ENCODE data around the gene RPS6KB2. TPM values are rescaled to one million over a fixed set of nuclear protein-coding genes. Genes with fewer than 3 reads are reported as not detected.
A peak's percentile ranks its signal among the peaks of the same experiment; 100 is the strongest.

The RPS6KB2 gene
- total RNA-seq, 4 donors from 2014 or later, result 34.0 to 51.0 (median 48.0) TPM

- Histone ChIP-seq H3K36me3 (peaks cover 0 to 27% (median 13%) of the 10 kb centered on the region in 4 donors), H3K4me3 (peak overlapping the region; percentile 74 to 97 (median 86)), H3K4me1 (peaks cover 20 to 32% (median 29%) of the 10 kb centered on the region in 4 donors), H3K27ac (replicated peaks in 1 of 4) (peak overlapping the region; percentile 80 to 89 (median 86)), H3K9me3 (no peaks in the 10 kb centered on the region), H3K27me3 (no peaks in the 10 kb centered on the region)
- DNase-seq (ENCODE audit: extremely low spot score), result no peak
- 13% methylated on average over 15 of the region's 15 CpGs for WGBS
- TF ChIP-seq POLR2A (IDR thresholded peaks at IDR 0.05; ENCODE audit: low read depth), result no peak
- no peak for TF ChIP-seq EP300 (IDR thresholded peaks at IDR 0.05)
- TF ChIP-seq POLR2AphosphoS5 (IDR thresholded peaks at IDR 0.05), result no peak
- no peak for TF ChIP-seq CTCF (IDR thresholded peaks at IDR 0.05)
- intact Hi-C loops (cut with DNase I), result no loop called here
Measured at GRCh38 chr11:67390947-67391303, 37.4 kb upstream of the RPS6KB2 start.

GRCh38 chr11:67391304-67392182 is 36.8 kb upstream of the RPS6KB2 start, which contains the start of gene RAD9A:
RAD9A (plus strand) TSS chr11:67391986; CDS start chr11:67392045, 59 bp downstream.
- intact Hi-C loops (cut with DNase I), result no loop called here
- 0% methylated on average over 11 of the region's 75 CpGs for WGBS
- peak; percentile 98 for DNase-seq (ENCODE audit: extremely low spot score)

GRCh38 chr11:67392183-67392715 is 36.0 kb upstream of the RPS6KB2 start:
- TF ChIP-seq POLR2A (IDR thresholded peaks at IDR 0.05; ENCODE audit: low read depth), result no peak
- H3K27ac ChIP-seq (replicated peaks in 1 of 4), result peak overlapping the region; percentile 80 to 89 (median 86)
- intact Hi-C loops (cut with DNase I), result no loop called here
- peak overlapping the region; percentile 74 to 97 (median 86) for H3K4me3 ChIP-seq
- 16% methylated on average over 20 of the region's 31 CpGs for WGBS
- no peak for DNase-seq (ENCODE audit: extremely low spot score)
- peaks cover 5 to 41% (median 26%) of the 10 kb centered on the region in 4 donors for H3K36me3 ChIP-seq
- H3K4me1 ChIP-seq, result peaks cover 20 to 40% (median 37%) of the 10 kb centered on the region in 4 donors
- no peaks in the 10 kb centered on the region for H3K9me3 ChIP-seq
- H3K27me3 ChIP-seq, result no peaks in the 10 kb centered on the region

More at GRCh38 chr11:67391304-67392182, 36.8 kb upstream of the RPS6KB2 start, which contains the start of gene RAD9A:
- peaks cover 20 to 35% (median 30%) of the 10 kb centered on the region in 4 donors for H3K4me1 ChIP-seq
- H3K9me3 ChIP-seq, result no peaks in the 10 kb centered on the region
- TF ChIP-seq CTCF (IDR thresholded peaks at IDR 0.05), result peak in 1 of 3 experiments; percentile 34
- peak; percentile 36 for TF ChIP-seq POLR2A (IDR thresholded peaks at IDR 0.05; ENCODE audit: low read depth)
- peak; percentile 91 to 94 for TF ChIP-seq POLR2AphosphoS5 (IDR thresholded peaks at IDR 0.05)
- no peak for TF ChIP-seq EP300 (IDR thresholded peaks at IDR 0.05)
- H3K4me3 ChIP-seq, result peak within 1 kb of the TSS; percentile 74 to 97 (median 86)
- peaks cover 0 to 34% (median 19%) of the 10 kb centered on the region in 4 donors for H3K36me3 ChIP-seq
- peak within 1 kb of the TSS; percentile 80 to 89 (median 86) for H3K27ac ChIP-seq (replicated peaks in 1 of 4)
- H3K27me3 ChIP-seq, result no peaks in the 10 kb centered on the region

GRCh38 chr11:67393437-67393836 is 34.9 kb upstream of the RPS6KB2 start:
- intact Hi-C loops (cut with DNase I), result no loop called here
- Histone ChIP-seq H3K9me3 (no peaks in the 10 kb centered on the region), H3K27me3 (no peaks in the 10 kb centered on the region), H3K36me3 (peaks cover 17 to 53% (median 38%) of the 10 kb centered on the region in 4 donors), H3K27ac (replicated peaks in 1 of 4) (no peak overlapping the region), H3K4me1 (peaks cover 20 to 47% (median 39%) of the 10 kb centered on the region in 4 donors), H3K4me3 (no peak overlapping the region)
- no peak for TF ChIP-seq EP300 (IDR thresholded peaks at IDR 0.05)
- no peak for TF ChIP-seq POLR2AphosphoS5 (IDR thresholded peaks at IDR 0.05)
- TF ChIP-seq POLR2A (IDR thresholded peaks at IDR 0.05; ENCODE audit: low read depth), result no peak
- TF ChIP-seq CTCF (IDR thresholded peaks at IDR 0.05), result no peak
- no peak for DNase-seq (ENCODE audit: extremely low spot score)
- WGBS, result 94% methylated on average over 15 of the region's 18 CpGs

GRCh38 chr11:67393990-67394389 is 34.3 kb upstream of the RPS6KB2 start:
- TF ChIP-seq EP300 (IDR thresholded peaks at IDR 0.05) (no peak), POLR2A (IDR thresholded peaks at IDR 0.05; ENCODE audit: low read depth) (no peak)
- Histone ChIP-seq H3K27me3 (no peaks in the 10 kb centered on the region), H3K36me3 (peaks cover 22 to 58% (median 43%) of the 10 kb centered on the region in 4 donors), H3K9me3 (no peaks in the 10 kb centered on the region), H3K27ac (replicated peaks in 1 of 4) (no peak overlapping the region), H3K4me3 (no peak overlapping the region), H3K4me1 (peaks cover 20 to 50% (median 40%) of the 10 kb centered on the region in 4 donors)
- WGBS, result 91% methylated on average over 4 of the region's 5 CpGs
- DNase-seq (ENCODE audit: extremely low spot score), result no peak
- intact Hi-C loops (cut with DNase I), result no loop called here
